IMR-90 (cell line): ENCODE data around the gene SMTN. TPM values are rescaled to one million over a fixed set of nuclear protein-coding genes. Genes with fewer than 3 reads are reported as not detected.

ENCODE experiments used
- USF2 ChIP-seq: fragments of 150-350 bp; IDR thresholded peaks from 2 replicates; pipeline ENCODE4 v1.6.1; 2017; ENCODE audit warnings: mild to moderate bottlenecking, antibody characterized with exemption, low read length, low read depth
- polyA plus RNA-seq, 3 experiments: library from polyadenylated mRNA; depleted of rRNA; stranded (reverse); fragments of >200 nt; gene quantifications; 2 replicates each; pipeline ENCODE4 v1.2.3, GENCODE V29; 2012; ENCODE audit warnings: low replicate concordance in 1 of 3
- total RNA-seq: library from RNA; depleted of rRNA; stranded (reverse); fragments of >200 nt; gene quantifications from 2 replicates; pipeline ENCODE4 v1.2.3, GENCODE V29; 2012

Gene SMTN
- total and polyA plus RNA-seq, 2 of the 4 experiments (the other 2 are of a cell fraction) = 53.6 to 63.7 TPM

- no peak for TF ChIP-seq USF2
Measured at GRCh38 chr22:31099841-31100761, 19.0 kb downstream of the SMTN start (continued).
